ENCODE data around the gene SNCG.
"Not testable (repeated sequence)": the region's sequence is repeated elsewhere in the genome, so short reads cannot be mapped to it uniquely, and the experiment has no call there.

GRCh38 chr10:86978457-86978856 lies 20.1 kb downstream of the SNCG start:
- not testable (repeated sequence) for TF ChIP-seq POLR2A, EP300, POLR2AphosphoS5 (IDR thresholded peaks at IDR 0.05)
- TF ChIP-seq, protein P1, sequence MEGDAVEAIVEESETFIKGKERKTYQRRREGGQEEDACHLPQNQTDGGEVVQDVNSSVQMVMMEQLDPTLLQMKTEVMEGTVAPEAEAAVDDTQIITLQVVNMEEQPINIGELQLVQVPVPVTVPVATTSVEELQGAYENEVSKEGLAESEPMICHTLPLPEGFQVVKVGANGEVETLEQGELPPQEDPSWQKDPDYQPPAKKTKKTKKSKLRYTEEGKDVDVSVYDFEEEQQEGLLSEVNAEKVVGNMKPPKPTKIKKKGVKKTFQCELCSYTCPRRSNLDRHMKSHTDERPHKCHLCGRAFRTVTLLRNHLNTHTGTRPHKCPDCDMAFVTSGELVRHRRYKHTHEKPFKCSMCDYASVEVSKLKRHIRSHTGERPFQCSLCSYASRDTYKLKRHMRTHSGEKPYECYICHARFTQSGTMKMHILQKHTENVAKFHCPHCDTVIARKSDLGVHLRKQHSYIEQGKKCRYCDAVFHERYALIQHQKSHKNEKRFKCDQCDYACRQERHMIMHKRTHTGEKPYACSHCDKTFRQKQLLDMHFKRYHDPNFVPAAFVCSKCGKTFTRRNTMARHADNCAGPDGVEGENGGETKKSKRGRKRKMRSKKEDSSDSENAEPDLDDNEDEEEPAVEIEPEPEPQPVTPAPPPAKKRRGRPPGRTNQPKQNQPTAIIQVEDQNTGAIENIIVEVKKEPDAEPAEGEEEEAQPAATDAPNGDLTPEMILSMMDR (IDR thresholded peaks at IDR 0.05), result not testable (repeated sequence)
